HT1080 (cell line): ENCODE results near the gene ATP11A. TPM values are rescaled to one million over a fixed set of nuclear protein-coding genes. Genes with fewer than 3 reads are reported as not detected.

Source experiments
- DNase-seq: peaks from one replicate; pipeline ENCODE4 v3.0.0-alpha.2; 2015; ENCODE audit warnings: low read depth
- total RNA-seq: library from RNA; depleted of rRNA; stranded (reverse); fragments of >200 nt; shearing (Covaris generic); gene quantifications from 2 replicates; pipeline ENCODE4 v1.2.3, GENCODE V29; 2014

ATP11A gene
- total RNA-seq, 1 experiment from 2014 or later: 7.7 TPM

DNA sequence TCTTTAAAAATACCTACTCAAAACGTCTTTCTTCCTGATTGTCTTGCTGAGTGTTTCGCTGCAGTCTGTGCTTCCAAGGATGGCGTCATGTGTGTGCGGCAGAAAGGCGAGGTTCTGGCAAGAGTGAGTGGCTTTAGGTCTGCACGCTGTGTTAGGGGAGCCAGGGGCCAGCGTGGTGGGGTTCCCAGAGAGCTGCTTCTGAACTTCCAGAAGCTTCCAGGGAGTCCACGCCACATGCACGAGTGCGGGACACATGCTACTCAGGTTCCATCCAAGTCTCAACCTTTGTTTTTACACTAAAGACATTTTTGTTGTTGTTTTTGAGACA is 67.9 kb downstream of the ATP11A start:
- DNase-seq: no peak

DNA sequence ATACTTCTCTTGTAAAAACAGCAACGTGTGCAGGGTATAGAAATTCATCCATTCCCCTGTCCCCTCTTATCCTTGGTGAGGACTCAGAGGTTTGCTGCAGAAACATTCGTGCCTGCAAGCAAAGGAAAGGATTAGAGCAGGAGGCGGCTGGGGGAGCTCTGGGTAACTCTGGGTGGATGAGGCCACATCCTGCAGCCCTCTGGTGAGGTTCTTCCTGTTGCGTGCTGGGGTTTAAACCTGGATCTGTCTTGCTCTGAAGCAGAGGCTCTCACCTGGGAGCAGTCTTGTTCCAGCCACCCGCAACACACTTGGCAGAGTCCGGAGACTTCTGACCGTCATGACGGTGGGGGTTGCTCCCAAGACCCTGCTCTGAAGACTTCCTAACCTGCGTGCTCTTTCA is 69.2 kb downstream of the ATP11A start:
- DNase-seq: no peak

- DNase-seq: no peak
These were observed 70.0 kb downstream of the ATP11A start for GRCh38 chr13:112759827-112760226.

- no peak for DNase-seq
These were observed 70.6 kb downstream of the ATP11A start for GRCh38 chr13:112760435-112760834.

GRCh38 chr13:112760931-112761330 is 71.1 kb downstream of the ATP11A start:
- DNase-seq: no peak

DNA sequence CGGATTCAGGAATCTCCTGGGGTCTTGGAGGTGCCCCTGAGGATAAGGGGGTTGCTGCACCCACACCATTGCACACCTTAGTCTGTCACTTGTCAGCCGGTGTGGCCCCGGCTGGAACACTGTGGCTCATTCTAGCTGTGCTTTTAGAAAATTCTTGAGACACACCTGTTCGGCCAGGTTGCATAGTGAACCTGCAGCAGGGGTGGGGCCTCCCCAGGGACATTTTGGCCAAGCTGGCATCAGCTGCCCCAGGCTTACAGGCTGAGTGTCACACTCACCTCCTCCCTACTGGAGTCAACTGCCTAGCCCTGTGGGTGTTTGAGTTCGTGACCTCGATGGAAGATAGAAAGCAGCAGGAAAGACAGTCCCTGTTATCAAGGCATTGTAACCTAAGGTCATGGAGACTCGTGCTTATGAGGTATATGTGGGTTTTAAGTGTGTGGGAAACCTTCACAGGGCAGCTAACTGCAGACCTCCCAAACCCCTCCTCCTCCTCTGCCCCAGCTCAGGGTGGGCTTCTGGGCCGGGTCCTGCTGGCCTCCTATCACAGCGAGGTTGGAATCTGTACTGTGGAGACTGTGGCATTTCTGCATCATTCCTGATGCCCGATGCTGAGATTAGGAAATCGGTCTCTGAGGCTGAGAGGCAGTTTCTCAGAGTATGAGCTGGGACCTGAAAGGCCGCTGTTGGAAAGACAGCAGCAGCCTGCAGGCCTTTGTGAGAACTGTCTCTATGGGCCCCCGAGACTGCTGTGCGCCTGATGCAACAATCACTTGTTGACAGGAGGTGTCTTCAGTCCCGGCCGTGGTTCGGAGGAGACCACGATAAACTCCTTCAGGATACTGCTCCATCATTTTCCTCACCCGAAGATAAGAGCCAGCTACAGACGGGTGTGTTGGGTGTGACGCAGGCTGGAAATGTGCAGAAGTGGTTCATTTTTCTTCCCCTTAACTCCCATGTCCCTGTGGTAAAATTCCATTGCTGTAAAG is 72.2 kb downstream of the ATP11A start:
- no peak for DNase-seq

DNA sequence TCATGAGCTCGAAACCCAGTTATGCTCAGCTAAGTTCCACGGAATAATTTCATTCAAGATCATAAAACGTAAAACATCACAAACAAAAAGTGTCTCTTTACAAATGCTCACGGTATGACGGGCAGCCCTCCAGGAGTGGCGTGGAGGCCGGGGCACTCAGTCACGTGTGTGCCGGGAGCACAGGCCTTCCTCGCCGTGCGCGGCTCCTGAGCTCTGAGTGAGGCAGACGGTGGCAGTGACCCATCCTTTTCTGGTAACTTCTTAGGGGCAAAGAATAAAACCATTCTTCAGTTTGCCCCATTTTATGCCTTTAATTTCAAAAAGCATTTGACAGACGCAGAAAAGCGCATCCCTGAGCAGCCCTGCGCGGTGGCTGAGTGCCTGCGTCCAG is 72.8 kb downstream of the ATP11A start:
- no peak for DNase-seq

DNA sequence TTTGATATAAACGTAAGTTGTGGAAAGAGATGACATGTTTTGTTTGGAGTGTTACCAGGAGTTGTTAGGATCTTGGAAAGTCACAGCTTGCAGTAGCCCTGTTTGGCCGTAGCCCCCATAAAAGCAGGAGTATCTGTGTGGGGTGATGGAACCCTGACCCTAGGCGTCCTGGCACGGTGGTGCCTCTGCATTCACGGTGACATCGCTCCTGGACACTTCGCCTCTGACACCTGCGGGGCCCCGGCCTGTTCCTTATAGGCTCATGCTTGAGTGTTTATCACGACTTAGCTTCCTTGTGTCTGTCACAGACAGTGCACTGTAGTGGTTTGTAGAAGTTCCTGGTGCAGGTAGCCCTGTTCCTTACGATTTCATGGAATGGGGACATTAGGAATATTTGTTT is 74.2 kb downstream of the ATP11A start:
- DNase-seq: no peak

DNA sequence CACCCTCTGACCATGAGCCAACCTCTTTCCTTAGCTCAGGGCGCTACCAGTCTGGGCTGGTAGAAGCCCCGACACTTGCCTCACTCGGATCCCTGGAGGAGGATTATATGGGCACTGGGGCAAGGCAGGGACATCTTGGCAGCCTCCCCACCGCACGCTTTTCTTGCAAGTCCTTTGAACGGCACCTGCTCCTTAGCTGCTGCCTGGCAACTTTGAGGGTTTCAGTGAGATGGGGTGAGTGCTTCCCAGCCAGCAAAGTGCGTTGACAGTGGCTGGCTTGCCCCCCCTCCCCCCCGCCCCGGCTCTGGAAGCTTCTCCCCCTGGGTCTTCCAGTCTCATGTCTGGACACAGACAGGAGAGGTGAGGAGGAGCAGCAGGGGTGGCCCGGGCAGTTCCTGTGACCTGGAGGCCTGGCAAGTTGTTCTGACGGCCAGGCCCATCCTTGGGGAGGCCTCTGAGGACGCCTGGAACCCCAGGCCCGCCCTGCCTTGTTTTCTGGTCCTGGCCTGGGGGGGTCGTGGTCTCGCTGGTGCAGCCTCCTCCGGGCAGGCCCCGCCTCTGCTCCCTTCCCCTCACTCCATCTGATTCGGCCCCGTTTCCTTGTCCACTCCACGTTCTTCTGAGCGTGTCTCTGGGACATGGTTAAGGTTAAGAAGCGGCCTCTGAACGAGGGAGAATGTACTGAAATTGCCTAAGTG is 75.2 kb downstream of the ATP11A start:
- DNase-seq: no peak

DNA sequence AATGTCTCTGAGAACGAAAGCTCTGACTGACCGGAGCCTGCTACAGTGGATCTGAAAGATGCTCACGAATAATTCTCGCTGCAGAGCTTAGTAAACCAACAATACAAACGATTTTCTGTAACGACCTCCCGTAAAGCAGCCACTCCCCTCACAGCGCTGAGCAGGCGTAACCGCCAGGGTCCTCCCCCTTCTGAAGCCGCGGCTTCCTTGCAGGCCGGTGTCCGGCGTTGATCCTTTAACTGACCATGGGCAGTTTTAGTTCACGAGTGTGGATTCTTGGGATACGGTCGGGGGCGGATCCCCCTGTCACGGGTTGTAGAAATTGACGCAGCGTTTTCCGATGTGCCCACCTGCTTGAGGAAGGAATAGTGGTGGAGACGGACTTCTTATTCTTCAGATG is 75.9 kb downstream of the ATP11A start:
- no peak for DNase-seq

DNA sequence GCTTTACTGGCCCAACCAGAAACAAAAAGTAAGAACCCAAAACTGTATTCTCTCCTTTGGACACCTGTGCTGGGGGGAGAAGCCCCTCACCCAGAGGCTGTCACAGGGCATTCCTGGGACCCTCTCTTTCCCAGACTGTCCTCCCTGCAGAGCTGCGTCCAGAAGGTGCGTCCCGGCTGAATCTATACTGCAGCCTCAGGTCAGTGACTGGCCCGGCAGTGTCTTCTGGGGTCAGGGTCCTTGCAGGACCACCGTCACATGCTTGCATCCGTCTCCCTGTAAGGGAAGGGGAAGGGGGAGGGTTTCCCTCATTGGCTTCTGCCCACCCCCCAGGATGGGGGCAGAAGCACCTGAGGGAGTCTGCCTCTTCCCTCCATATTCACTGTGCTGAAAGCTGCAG is 76.5 kb downstream of the ATP11A start:
- no peak for DNase-seq

GRCh38 chr13:112767506-112768471 is 78.0 kb downstream of the ATP11A start:
- DNase-seq: no peak

DNA sequence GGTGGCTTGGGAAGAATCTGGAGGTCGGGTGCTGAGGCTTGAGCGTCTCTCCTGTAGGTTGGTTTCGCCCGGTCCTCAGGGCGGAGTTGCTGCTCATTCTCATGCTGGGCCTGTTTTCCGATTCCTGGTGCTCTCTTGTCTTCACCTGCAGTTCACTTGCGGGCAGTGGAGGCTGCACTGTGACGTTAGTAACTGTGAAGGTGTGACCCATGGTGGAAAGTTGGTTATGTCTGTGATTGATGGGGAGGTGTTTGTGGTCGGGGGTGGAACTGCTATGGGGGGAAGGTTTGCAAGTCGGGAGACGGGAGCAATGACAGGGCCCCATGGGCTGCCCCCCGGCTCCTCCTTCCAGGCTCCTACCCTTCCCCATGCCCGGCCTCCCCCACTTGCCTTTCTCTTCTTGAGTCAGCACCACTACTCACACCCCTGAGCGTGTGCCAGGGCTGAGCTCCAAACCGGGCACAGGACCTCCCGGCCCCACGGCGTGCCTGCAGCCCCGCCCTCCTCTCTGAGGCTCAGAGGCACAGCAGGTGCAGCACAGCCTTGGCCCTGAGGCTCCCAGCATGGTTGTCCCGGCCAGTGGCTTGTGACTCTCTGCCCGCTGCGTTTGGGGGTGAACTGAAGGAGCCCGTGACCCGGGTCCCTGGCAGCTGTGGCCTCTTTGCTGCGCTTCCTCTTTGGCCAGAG is 79.1 kb downstream of the ATP11A start:
- no peak for DNase-seq

- DNase-seq: no peak
These were observed 79.8 kb downstream of the ATP11A start for GRCh38 chr13:112769615-112770014.

DNA sequence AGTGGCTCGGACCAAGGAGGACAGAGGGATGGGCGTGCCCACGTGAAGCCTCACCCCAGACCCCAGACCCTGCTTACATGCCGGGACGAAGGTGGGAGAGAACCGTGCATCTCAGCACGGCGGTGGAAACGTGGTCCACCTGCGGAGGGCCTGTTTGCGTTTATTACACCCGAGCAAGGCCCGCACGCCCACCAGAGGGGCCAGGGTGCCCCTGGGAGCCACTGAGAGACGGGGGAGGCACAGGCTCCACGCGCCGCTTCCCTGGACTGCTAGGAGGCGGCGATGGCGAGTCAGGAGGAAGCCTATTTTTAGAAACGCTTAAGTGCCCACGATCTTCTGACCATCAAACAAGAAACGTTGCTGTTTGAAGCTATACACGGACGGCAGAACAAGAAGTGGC is 80.7 kb downstream of the ATP11A start:
- no peak for DNase-seq

GRCh38 chr13:112771139-112771876 is 81.5 kb downstream of the ATP11A start:
- no peak for DNase-seq

DNA sequence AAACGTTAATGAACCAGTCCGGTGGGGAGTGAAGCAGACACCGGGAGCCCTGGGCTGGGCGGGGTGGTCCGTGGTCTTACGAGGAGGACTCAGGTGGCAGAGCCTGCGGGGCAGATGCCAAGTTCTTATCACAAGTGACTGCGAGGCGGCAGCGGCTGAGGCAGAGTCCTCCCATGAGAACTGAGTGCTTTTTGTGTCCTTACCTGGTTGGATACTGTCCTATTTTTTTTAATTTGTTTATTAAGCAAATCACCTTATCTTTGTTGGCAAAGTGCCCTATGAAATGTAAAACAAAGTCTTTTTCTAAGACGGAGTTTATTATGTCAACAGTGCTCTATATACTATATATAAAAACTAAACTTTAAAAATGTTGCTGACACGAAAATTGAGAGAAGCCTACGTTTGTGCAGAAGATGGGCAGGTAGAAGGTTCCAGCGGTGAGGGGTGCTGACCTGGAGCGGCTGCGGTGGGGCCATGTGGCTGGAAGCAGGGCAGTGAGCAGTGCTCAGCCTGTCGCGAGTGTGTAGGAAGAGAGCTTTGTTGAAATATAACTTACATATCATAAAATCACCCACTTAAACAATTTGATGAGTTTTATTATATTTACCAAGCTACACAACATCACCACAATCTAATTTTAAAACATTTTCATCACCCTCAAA is 82.2 kb downstream of the ATP11A start:
- DNase-seq: no peak

DNA sequence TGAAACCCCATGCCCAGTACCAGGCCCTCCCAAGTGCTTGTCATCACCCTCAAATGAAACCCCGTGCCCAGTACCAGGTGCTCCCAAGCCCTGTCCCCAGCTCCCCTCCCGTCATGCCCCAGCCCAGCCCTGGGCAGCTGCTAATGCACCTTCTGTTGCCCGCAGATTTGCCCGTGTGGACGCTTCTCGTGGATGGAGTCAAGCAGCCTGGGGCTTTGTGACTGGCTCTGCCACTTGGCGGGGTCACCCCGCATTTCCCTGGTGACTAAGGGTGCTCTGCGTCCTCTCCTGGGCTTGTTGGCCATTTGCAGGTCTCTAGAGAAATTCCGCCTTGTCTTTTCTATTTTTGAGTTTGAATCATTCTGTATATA is 82.7 kb downstream of the ATP11A start:
- no peak for DNase-seq

- DNase-seq: no peak
These were observed 83.1 kb downstream of the ATP11A start for GRCh38 chr13:112772929-112773328.
